Stimulated activated CD4-positive, alpha-beta T cell treated with anti-CD3 and anti-CD28 coated beads, Interleukin-12 subunit alpha, Interleukin-12 subunit beta, amount 100 ng/mL, for 24 hours (primary cell): ENCODE results near the gene ARHGEF2.
A peak's percentile ranks its signal among the peaks of the same experiment; 100 is the strongest.

ENCODE experiments used
- DNase-seq, 2 experiments: peaks; one replicate each; pipeline ENCODE4 v3.0.0-alpha.2; 2020; ENCODE audit warnings: low read depth in 2 of 2

ARHGEF2 gene

DNA sequence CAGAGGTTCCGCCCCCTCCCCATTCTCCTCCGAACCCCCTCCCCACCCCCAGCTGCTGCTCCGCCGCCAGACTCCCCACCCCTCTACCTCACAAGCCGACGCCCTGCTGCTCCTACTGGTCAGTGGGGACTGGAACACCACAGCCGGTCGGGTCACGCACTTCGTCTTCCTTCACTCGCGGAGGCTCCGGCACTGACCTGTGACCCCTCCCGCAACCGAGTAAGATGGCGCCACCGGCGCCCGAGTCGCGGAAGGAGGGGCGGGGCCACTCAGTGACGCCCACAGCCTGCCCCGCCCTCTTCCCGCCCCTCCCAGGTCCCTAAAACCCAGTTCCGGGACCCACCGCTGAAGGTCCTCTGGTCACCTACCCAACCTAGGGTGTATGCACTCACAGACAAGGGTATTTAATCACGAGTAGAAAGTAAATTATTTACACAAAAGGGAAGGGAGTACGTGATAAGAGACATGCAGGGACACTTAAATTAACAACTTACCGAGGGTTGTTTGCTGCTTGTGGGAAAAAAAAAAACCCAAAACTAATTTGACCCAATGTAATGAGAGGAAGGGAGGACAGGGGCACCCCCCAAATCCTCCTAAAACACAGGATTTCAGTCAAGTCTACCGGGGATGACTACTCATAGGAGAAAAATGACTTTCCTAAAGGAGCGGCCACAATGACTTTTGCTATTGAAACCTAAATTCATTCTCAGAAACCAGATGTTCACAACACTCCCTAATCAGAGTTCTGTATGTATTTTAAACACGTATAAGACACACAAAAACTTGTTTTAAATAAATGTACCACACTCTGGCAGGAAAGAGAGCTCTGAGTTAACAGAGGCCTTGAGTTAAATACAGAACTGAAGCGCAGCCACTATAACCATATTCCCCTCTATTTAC, 66.9 kb downstream of the ARHGEF2 start, which contains the start of gene RIT1:
Gene RIT1, minus strand, starts transcription at position 194 of the 900 bp plus-strand sequence. CDS start 588 bp downstream, outside the sequence.
- peak; percentile 59 to 78 for DNase-seq

DNA sequence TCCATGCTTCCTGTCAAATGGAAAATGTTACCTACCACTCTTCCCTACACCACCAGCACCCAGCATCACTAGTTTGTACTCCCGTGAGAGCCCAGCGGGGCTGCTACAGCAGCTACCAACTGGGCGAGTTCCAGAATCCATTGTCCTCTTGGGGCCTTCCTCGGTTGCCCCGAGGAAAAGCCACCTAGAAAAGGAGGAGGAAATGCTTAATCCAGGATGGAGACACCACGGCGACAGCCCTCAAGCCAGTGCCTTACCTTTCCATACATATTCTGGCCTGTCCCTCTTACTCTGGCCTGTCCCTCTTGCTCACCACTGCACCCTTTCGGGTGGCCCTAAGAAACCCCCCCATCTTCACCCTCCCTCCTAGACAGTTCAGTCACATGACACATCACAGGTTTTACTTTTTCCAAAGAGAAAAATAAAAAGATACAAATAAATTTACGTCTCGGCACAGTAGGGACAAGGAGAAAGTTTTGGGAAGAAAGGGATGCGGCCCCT, 67.7 kb downstream of the ARHGEF2 start:
- DNase-seq: no peak

GRCh38 chr1:155909894-155910293, 68.5 kb downstream of the ARHGEF2 start:
- no peak for DNase-seq

GRCh38 chr1:155904261-155904660, 74.1 kb downstream of the ARHGEF2 start:
- DNase-seq: no peak

DNA sequence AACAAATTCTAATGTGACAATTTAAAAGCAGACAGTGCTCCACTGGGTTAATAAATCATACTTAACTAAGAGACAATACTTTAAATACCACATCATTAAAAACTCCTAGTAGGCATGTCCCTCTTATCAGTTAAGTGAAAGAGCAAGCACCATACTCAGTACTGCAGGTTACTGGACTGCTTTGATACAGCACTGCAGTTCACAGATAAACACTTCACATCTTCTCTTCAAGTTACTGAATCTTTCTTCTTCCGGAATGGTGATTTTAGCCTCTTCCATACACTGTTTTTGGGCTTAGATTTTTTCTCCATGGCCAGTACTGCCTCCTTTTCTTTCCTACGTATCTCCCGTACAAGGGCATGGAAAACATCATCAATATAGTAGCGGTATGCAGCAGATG, 78.2 kb downstream of the ARHGEF2 start:
- no peak for DNase-seq

- no peak for DNase-seq
Observed at GRCh38 chr1:155899683-155900082, 78.7 kb downstream of the ARHGEF2 start.

DNA sequence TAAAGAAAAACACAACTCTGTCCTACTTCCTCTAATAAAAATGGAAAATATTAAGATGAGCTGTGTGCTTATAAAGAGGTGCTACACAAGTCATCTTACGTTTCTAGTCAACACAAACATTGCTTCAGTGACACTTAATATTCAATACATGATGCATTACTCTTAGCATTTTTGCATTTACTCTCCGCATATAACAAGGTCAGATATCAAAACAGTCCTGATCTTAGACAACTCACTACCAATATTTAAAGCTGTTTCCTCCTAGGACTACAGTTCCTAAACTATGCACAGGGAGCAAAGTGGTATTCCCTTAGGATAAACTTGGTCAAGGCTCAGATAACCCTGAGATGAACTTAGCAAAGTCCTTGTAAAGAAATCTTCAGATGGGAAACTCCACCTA, 79.5 kb downstream of the ARHGEF2 start:
- no peak for DNase-seq

- DNase-seq: no peak
Observed at GRCh38 chr1:155897746-155898145, 80.6 kb downstream of the ARHGEF2 start.
